Measurements from ENCODE around the gene ATG13. TPM values are rescaled to one million over a fixed set of nuclear protein-coding genes. Genes with fewer than 3 reads are reported as not detected.

Gene ATG13
- total and polyA plus RNA-seq, 2 of the 4 experiments (the other 2 are of a cell fraction): 43.0 to 49.7 TPM

- no peak overlapping the region for H3K18ac ChIP-seq (ENCODE audit: low read depth, low read length)
- no peak overlapping the region for H3K9ac ChIP-seq (ENCODE audit: low read depth, low read length)
- no peak overlapping the region for H3K4me3 ChIP-seq (ENCODE audit: insufficient read depth, low read depth, low read length)
- H3K27me3 ChIP-seq (ENCODE audit: control insufficient read depth, insufficient read depth, low read length): no peaks in the 10 kb centered on the region
- H3K4ac ChIP-seq (ENCODE audit: low read depth, low read length): no peak overlapping the region; the same call in 1 of the 2 replicates
- ATAC-seq (ENCODE audit: low read depth) (no peak), DNase-seq (no peak)
- no peak overlapping the region for H4K8ac ChIP-seq (ENCODE audit: low read depth in 2 of 2, low read length in 2 of 2)
- peaks cover 8% of the 10 kb centered on the region; the same call in 1 of the 2 replicates for H3K9me1 ChIP-seq (ENCODE audit: insufficient read depth, low read length)
- H3K9me3 ChIP-seq (ENCODE audit: control insufficient read depth, insufficient read depth, low read length): no peaks in the 10 kb centered on the region
- peaks cover 10% of the 10 kb centered on the region for H3K4me1 ChIP-seq (ENCODE audit: control insufficient read depth, insufficient read depth, low read length)
- H4K5ac ChIP-seq (ENCODE audit: low read depth, low read length): no peak overlapping the region
- H3K27ac ChIP-seq (ENCODE audit: insufficient read depth, low read length): no peak overlapping the region
- 0 out of 2 replicates have a peak, but pooled peaks cover 3% of the 10 kb centered on the region for H4K20me1 ChIP-seq (ENCODE audit: insufficient read depth, low read length)
- in situ Hi-C loops (cut with MboI; ENCODE audit: low sequenced_read_pairs) (no loop called here), dilution Hi-C loops (cut with HindIII; ENCODE audit: low sequenced_read_pairs, unreplicated experiment) (no loop called here), intact Hi-C loops (cut with micrococcal nuclease) (no loop called here)
- no peak overlapping the region for H3K14ac ChIP-seq (replicated peaks; ENCODE audit: low read depth, low read length)
- H2AK5ac ChIP-seq (ENCODE audit: low read depth, low read length): no peak overlapping the region
- ChIA-PET CTCF (no interaction called here), POLR2A (ENCODE audit: unreplicated experiment) (no interaction called here)
- no peak overlapping the region for H2AFZ ChIP-seq (replicated peaks; ENCODE audit: low read length, poor library complexity)
- no TSS peak for BruUV-seq (replicated peaks)
- H3K23ac ChIP-seq (ENCODE audit: low read depth, low read length): no peak overlapping the region
- H2AK9ac ChIP-seq (replicated peaks; ENCODE audit: low read depth, low read length, poor library complexity): no peak overlapping the region
- no peak overlapping the region for H2BK120ac ChIP-seq (ENCODE audit: low read depth, low read length)
- peaks cover 54% of the 10 kb centered on the region for H3K36me3 ChIP-seq (ENCODE audit: control insufficient read depth, insufficient read depth, low read length)
- H2BK20ac ChIP-seq (ENCODE audit: low read depth, low read length): no peak overlapping the region
- H3K4me2 ChIP-seq (ENCODE audit: low read depth, low read length): no peak overlapping the region
- no peak overlapping the region for H2BK15ac ChIP-seq (ENCODE audit: low read depth, low read length)
- H4K91ac ChIP-seq (ENCODE audit: insufficient read depth, low read depth, low read length): no peak overlapping the region
- H3K56ac ChIP-seq (ENCODE audit: extremely low read depth, insufficient read depth, low read length): no peak overlapping the region
- peaks cover 0 to 6% of the 10 kb centered on the region in 2 experiments; a peak in 1 of 4 replicates for H3K79me1 ChIP-seq (ENCODE audit: low read depth in 1 of 2, low read length in 2 of 2)
- TF ChIP-seq MAFK (IDR thresholded peaks at IDR 0.05; ENCODE audit: low read depth, low read length) (no peak), FOS (IDR thresholded peaks at IDR 0.05; ENCODE audit: low read depth, low read length) (no peak), MXI1 (IDR thresholded peaks at IDR 0.05; ENCODE audit: borderline replicate concordance, low read depth, low read length) (no peak), RFX5 (IDR thresholded peaks at IDR 0.05; ENCODE audit: low read depth, low read length) (no peak), BHLHE40 (IDR thresholded peaks at IDR 0.05; ENCODE audit: low read depth, low read length) (no peak), USF2 (IDR thresholded peaks at IDR 0.05; ENCODE audit: low read depth, low read length) (no peak), CHD1 (IDR thresholded peaks at IDR 0.05; ENCODE audit: low read depth, low read length) (no peak), MAZ (IDR thresholded peaks at IDR 0.05; ENCODE audit: borderline replicate concordance, low read depth, low read length) (no peak), ELK1 (IDR thresholded peaks at IDR 0.05; ENCODE audit: borderline replicate concordance, low read depth, low read length) (no peak), POLR2A (IDR thresholded peaks at IDR 0.05; ENCODE audit: low read depth, low read length) (no peak), NFE2L2 (IDR thresholded peaks at IDR 0.05; ENCODE audit: low read depth, low read length) (no peak)
- H2BK5ac ChIP-seq (ENCODE audit: low read depth, low read length, poor library complexity, severe bottlenecking): no peak overlapping the region
- WGBS, 2 experiments (ENCODE audit: extremely low coverage in 2 of 2, insufficient read length in 1 of 2): 59% methylated on average over 2 of the region's 6 CpGs; no CpG with 5 or more reads in 1 of the 2 experiments
Observed at GRCh38 chr11:46673713-46674462, 56.5 kb downstream of the ATG13 start.

All from IMR-90 (cell line).